ENCODE data around the gene FAM217A.
A peak's percentile ranks its signal among the peaks of the same experiment; 100 is the strongest.
"Not testable (repeated sequence)": the region's sequence is repeated elsewhere in the genome, so short reads cannot be mapped to it uniquely, and the experiment has no call there.

Gene FAM217A

GRCh38 chr6:4078691-4079471 lies at the start of gene FAM217A:
Gene FAM217A (minus strand): TSS chr6:4079137. CDS start chr6:4077414, 1,723 bp downstream.
- no peak for FAIRE-seq

- FAIRE-seq: no peak
These were observed 49.1 kb upstream of the FAM217A start for GRCh38 chr6:4128072-4128471.

GRCh38 chr6:4125933-4126864 lies 47.3 kb upstream of the FAM217A start:
- no peak for FAIRE-seq

GRCh38 chr6:4125500-4125899 lies 46.6 kb upstream of the FAM217A start:
- FAIRE-seq: no peak

GRCh38 chr6:4124351-4124750 lies 45.4 kb upstream of the FAM217A start:
- FAIRE-seq: no peak

GRCh38 chr6:4115741-4116140 lies 36.8 kb upstream of the FAM217A start:
- FAIRE-seq: no peak

- no peak for FAIRE-seq
These were observed 35.2 kb upstream of the FAM217A start for GRCh38 chr6:4114123-4114522.

- no peak for FAIRE-seq
These were observed 34.7 kb upstream of the FAM217A start for GRCh38 chr6:4113649-4114048.

GRCh38 chr6:4112366-4112765 lies 33.4 kb upstream of the FAM217A start:
- FAIRE-seq: no peak

- FAIRE-seq: peak; percentile 96
These were observed 30.5 kb upstream of the FAM217A start for GRCh38 chr6:4109363-4109815.

GRCh38 chr6:4108561-4109093 lies 29.7 kb upstream of the FAM217A start:
- no peak for FAIRE-seq

GRCh38 chr6:4107873-4108272 lies 28.9 kb upstream of the FAM217A start:
- no peak for FAIRE-seq

- no peak for FAIRE-seq
These were observed 27.1 kb upstream of the FAM217A start for GRCh38 chr6:4105980-4106536.

- FAIRE-seq: no peak
These were observed 25.0 kb upstream of the FAM217A start for GRCh38 chr6:4103929-4104328.

GRCh38 chr6:4102687-4103244 lies 23.8 kb upstream of the FAM217A start:
- FAIRE-seq: no peak

- no peak for FAIRE-seq
These were observed 22.4 kb upstream of the FAM217A start for GRCh38 chr6:4101298-4101697.

- FAIRE-seq: no peak
These were observed 21.7 kb upstream of the FAM217A start for GRCh38 chr6:4100655-4101054.

- no peak for FAIRE-seq
These were observed 14.4 kb upstream of the FAM217A start for GRCh38 chr6:4093288-4093687.

- no peak for FAIRE-seq
These were observed 13.0 kb upstream of the FAM217A start for GRCh38 chr6:4091941-4092340.

GRCh38 chr6:4090043-4090442 lies 11.1 kb upstream of the FAM217A start:
- not testable (repeated sequence) for FAIRE-seq

- no peak for FAIRE-seq
These were observed 9.8 kb upstream of the FAM217A start for GRCh38 chr6:4088704-4089103.

- no peak for FAIRE-seq
These were observed 6.4 kb upstream of the FAM217A start for GRCh38 chr6:4085332-4085700.

Measured in islet of Langerhans (tissue), 1 donor.